HepG2 (cell line): ENCODE measurements around the gene NDE1. TPM values are rescaled to one million over a fixed set of nuclear protein-coding genes. Genes with fewer than 3 reads are reported as not detected.

Experiments used
- ATAC-seq: fragments of 200-7000 bp; cut with Tn5 transposase; 3 replicates; pipeline ENCODE4 v1.9.1; 2020; ENCODE audit warnings: mild to moderate bottlenecking, moderate library complexity
- BruUV-seq: library from RNA; stranded (reverse); fragments of 400-500 nt; replicated peaks from 2 replicates; lab custom pipeline; 2021; lab: Mats Ljungman, UMichigan
- CTCF ChIA-PET: fragments of 300-600 bp; formaldehyde crosslinking; extraction: SDS; loops from one replicate; lab custom pipeline; 2021; ENCODE audit warnings: low total read pairs, inconsistent platforms, low intra/inter-chr PET ratio; lab: Yijun Ruan, JAX
- POLR2A ChIA-PET: fragments of 350-600 bp; sonication (Branson Sonifier 250); formaldehyde crosslinking; loops from one replicate; lab custom pipeline; 2020; ENCODE audit warnings: antibody characterized with exemption, inconsistent platforms; lab: Yijun Ruan, JAX
- DNase-seq: peaks from one replicate; pipeline ENCODE4 v3.0.0-alpha.2; 2015; ENCODE audit warnings: low spot score
- FAIRE-seq: peaks from 3 replicates; lab custom pipeline; 2011; peaks lifted over from hg19 to GRCh38; lab: Jason Lieb, UNC
- H2AFZ ChIP-seq: one replicate; pipeline ENCODE4 v1.6.1; 2011; ENCODE audit warnings: low read length, inconsistent platforms
- H3K27ac ChIP-seq: fragments of 300-600 bp; 3 replicates; pipeline ENCODE4 v1.8.0; 2011; ENCODE audit warnings: mixed run types, mild to moderate bottlenecking, mixed read lengths, low read length, inconsistent platforms; ENCODE audit not compliant: insufficient read depth; ENCODE audit errors: extremely low read length
- H3K27me3 ChIP-seq, 2 experiments: fragments of 200-600 bp in 1 of 2; 2 replicates in 1 of 2; 3 replicates in 1 of 2; pipeline versions ENCODE4 v1.6.0 to v1.8.0; 2011; ENCODE audit warnings: low read length in 2 of 2, mild to moderate bottlenecking in 2 of 2, moderate library complexity in 2 of 2, inconsistent platforms in 1 of 2; ENCODE audit not compliant: insufficient read depth in 2 of 2, control insufficient read depth in 1 of 2
- H3K36me3 ChIP-seq, 2 experiments: fragments of 200-600 bp in 1 of 2; replicated peaks in 1 of 2; 2 replicates in 1 of 2; 3 replicates in 1 of 2; pipeline versions ENCODE4 v1.5.1 to v1.8.0; 2011; ENCODE audit warnings: low read length in 2 of 2, inconsistent platforms in 1 of 2; ENCODE audit not compliant: insufficient read depth in 2 of 2, control insufficient read depth in 1 of 2
- H3K4me1 ChIP-seq: 2 replicates; pipeline ENCODE4 v1.5.1; 2012; ENCODE audit warnings: low read length, inconsistent platforms; ENCODE audit not compliant: insufficient read depth
- H3K4me2 ChIP-seq: 2 replicates; pipeline ENCODE4 v1.6.0; 2011; ENCODE audit warnings: low read depth, low read length, inconsistent platforms
- H3K4me3 ChIP-seq, 3 experiments: fragments of 200-600 bp in 1 of 3; sonication (generic), shearing (Covaris generic) in 1 of 3; replicated peaks in 1 of 3; 2 replicates each; pipeline ENCODE4 v1.5.1; 2011 to 2016; ENCODE audit warnings: low read length in 3 of 3, inconsistent platforms in 2 of 3, low read depth in 2 of 3, mild to moderate bottlenecking in 2 of 3, control low read depth in 1 of 3, mixed read lengths in 1 of 3; ENCODE audit not compliant: insufficient read depth in 1 of 3
- H3K79me2 ChIP-seq: one replicate; pipeline ENCODE4 v1.6.1; 2011; ENCODE audit warnings: low read length, inconsistent platforms; ENCODE audit not compliant: insufficient read depth
- H3K9ac ChIP-seq: 2 replicates; pipeline ENCODE4 v1.6.0; 2011; ENCODE audit warnings: mild to moderate bottlenecking, low read depth, low read length, inconsistent platforms; ENCODE audit not compliant: insufficient read depth
- H3K9me3 ChIP-seq: 2 replicates; pipeline ENCODE4 v1.5.1; 2012; ENCODE audit warnings: mild to moderate bottlenecking, low read length
- H4K20me1 ChIP-seq: 2 replicates; pipeline ENCODE4 v1.6.0; 2011; ENCODE audit warnings: inconsistent platforms, mild to moderate bottlenecking, low read length, moderate library complexity; ENCODE audit not compliant: insufficient read depth
- CEBPB ChIP-seq: IDR thresholded peaks from 2 replicates; pipeline ENCODE4 v1.6.1; 2011; ENCODE audit warnings: low read depth, low read length, improper control_type of control experiment, borderline replicate concordance
- DNMT1 ChIP-seq: sonication (generic); formaldehyde crosslinking; IDR thresholded peaks from 2 replicates; pipeline ENCODE4 v1.5.1; 2020; ENCODE audit warnings: mild to moderate bottlenecking, missing genetic modification reagents
- DPF2 ChIP-seq: sonication (generic); formaldehyde crosslinking; IDR thresholded peaks from 2 replicates; pipeline ENCODE4 v1.4.0; 2020; ENCODE audit warnings: mild to moderate bottlenecking, low read depth, missing genetic modification reagents, borderline replicate concordance
- EHMT2 ChIP-seq: fragments of 200-600 bp; sonication (generic); IDR thresholded peaks from 2 replicates; pipeline ENCODE4 v1.7.0; 2017; ENCODE audit warnings: antibody characterized with exemption, low read depth, low read length, borderline replicate concordance
- GLI4 ChIP-seq: sonication (generic); formaldehyde crosslinking; IDR thresholded peaks from 2 replicates; pipeline ENCODE4 v1.5.1; 2020; ENCODE audit warnings: missing genetic modification reagents, mild to moderate bottlenecking, moderate library complexity, borderline replicate concordance
- IKZF1 ChIP-seq: fragments of 450-650 bp; IDR thresholded peaks from 2 replicates; pipeline ENCODE4 v1.7.1; 2016
- JDP2 ChIP-seq: sonication (generic); formaldehyde crosslinking; IDR thresholded peaks from 2 replicates; pipeline ENCODE4 v1.8.1; 2022; ENCODE audit warnings: missing genetic modification reagents, borderline replicate concordance
- MAF1 ChIP-seq: sonication (generic); formaldehyde crosslinking; IDR thresholded peaks from 2 replicates; pipeline ENCODE4 v1.5.0; 2020; ENCODE audit warnings: missing genetic modification reagents, borderline replicate concordance
- MED1 ChIP-seq: sonication (generic); formaldehyde crosslinking; IDR thresholded peaks from 2 replicates; pipeline ENCODE4 v1.4.0; 2020; ENCODE audit warnings: missing genetic modification reagents
- NR0B2 ChIP-seq: sonication (generic); formaldehyde crosslinking; IDR thresholded peaks from 2 replicates; pipeline ENCODE4 v1.4.0; 2020; ENCODE audit warnings: mild to moderate bottlenecking, missing genetic modification reagents
- RFX5 ChIP-seq: IDR thresholded peaks from 2 replicates; pipeline ENCODE4 v1.6.1; 2011; ENCODE audit warnings: low read depth, low read length, improper control_type of control experiment
- SATB2 ChIP-seq: sonication (generic); formaldehyde crosslinking; IDR thresholded peaks from 2 replicates; pipeline ENCODE4 v1.5.0; 2020; ENCODE audit warnings: missing genetic modification reagents
- THRA ChIP-seq: sonication (generic); formaldehyde crosslinking; IDR thresholded peaks from 2 replicates; pipeline ENCODE4 v1.4.0; 2020; ENCODE audit warnings: missing genetic modification reagents, borderline replicate concordance
- ZMAT3 ChIP-seq: sonication (generic); formaldehyde crosslinking; conservative IDR thresholded peaks from 2 replicates; pipeline ENCODE4 v1.7.0; 2021; ENCODE audit warnings: missing genetic modification reagents
- ZNF18 ChIP-seq: sonication (generic); formaldehyde crosslinking; IDR thresholded peaks from 2 replicates; pipeline ENCODE4 v1.8.0; 2022; ENCODE audit warnings: mild to moderate bottlenecking, missing genetic modification reagents; ENCODE audit not compliant: insufficient replicate concordance
- ZNF232 ChIP-seq: sonication (generic); formaldehyde crosslinking; IDR thresholded peaks from 2 replicates; pipeline ENCODE4 v1.4.0; 2020; ENCODE audit warnings: missing genetic modification reagents, borderline replicate concordance
- ZNF513 ChIP-seq: sonication (generic); formaldehyde crosslinking; conservative IDR thresholded peaks from 2 replicates; pipeline ENCODE4 v1.5.0; 2020; ENCODE audit warnings: missing genetic modification reagents
- ZNF598 ChIP-seq: sonication (generic); formaldehyde crosslinking; IDR thresholded peaks from 2 replicates; pipeline ENCODE4 v1.5.1; 2020; ENCODE audit warnings: mild to moderate bottlenecking, missing genetic modification reagents, borderline replicate concordance
- ZNF724P ChIP-seq: sonication (generic); formaldehyde crosslinking; IDR thresholded peaks from 2 replicates; pipeline ENCODE4 v1.8.0; 2022; ENCODE audit warnings: missing genetic modification reagents, borderline replicate concordance
- WGBS: methylation state at CpG from one replicate; pipeline ENCODE4 v1.1.6; 2017; ENCODE audit warnings: low lambda C conversion rate; 5-methylcytosine and 5-hydroxymethylcytosine counted together
- in situ Hi-C: cut with HindIII; loops from 2 replicates; pipeline ENCODE4 v1.10.0; 2017; ENCODE audit warnings: low pct_unique_long_range_greater_than_20kb; ENCODE audit not compliant: extremely low pct_ligation_motif_present
- intact Hi-C: fragments of 100-400 bp; cut with micrococcal nuclease; formaldehyde crosslinking; loops from one replicate; pipeline ENCODE4 v1.10.0; 2022; ENCODE audit not compliant: unreplicated experiment
- polyA plus RNA-seq, 8 experiments: library from polyadenylated mRNA; depleted of rRNA in 3 of 8; stranded (reverse) in 7 of 8; unstranded in 1 of 8; fragments of >200 nt; fragmentation: Illumina TruSeq in 4 of 8; extraction: Trizol in 4 of 8; gene quantifications; 2 replicates each; pipeline versions ENCODE4 v1.2.1 to v1.2.3, GENCODE V29; 2011 to 2016; ENCODE audit warnings: low read depth in 4 of 8, missing spikeins in 1 of 8, mixed read lengths in 1 of 8; ENCODE audit not compliant: insufficient read depth in 1 of 8
- total RNA-seq, 5 experiments: library from RNA; depleted of rRNA; stranded (reverse); fragments of >200 nt; fragmentation: Illumina TruSeq; extraction: Trizol; gene quantifications; 2 replicates each; pipeline ENCODE4 v1.2.3, GENCODE V29; 2016; ENCODE audit warnings: low read depth in 1 of 5

Gene NDE1
- total and polyA plus RNA-seq, 2 of the 13 experiments (the other 11 are each of a cell fraction or from before 2014, with no cell fraction given): 40.9 to 72.5 TPM

GRCh38 chr16:15672514-15673167 lies 22.6 kb downstream of the NDE1 start:
- peaks cover 17% of the 10 kb centered on the region for H3K79me2 ChIP-seq
- H3K36me3 ChIP-seq: peaks cover 48 to 58% of the 10 kb centered on the region in 2 experiments
- H3K4me3 ChIP-seq: peak overlapping the region in 2 of 3 experiments; percentile 7 to 37; a peak in 4 of 6 replicates
- peak; percentile 100 for DNase-seq
- H3K4me1 ChIP-seq: peaks cover 53% of the 10 kb centered on the region
- ChIA-PET CTCF (no interaction called here), POLR2A (interaction anchor here (1.1 to 4.8 kb wide), 7 partner anchors 9 to 96 kb away, joined by 3 to 53 read pairs (median 8); partner anchors contain the start of gene MARF1)
- H4K20me1 ChIP-seq: no peaks in the 10 kb centered on the region
- peak overlapping the region; percentile 70 for H3K4me2 ChIP-seq
- no peaks in the 10 kb centered on the region for H3K27me3 ChIP-seq
- WGBS: 13% methylated on average over 20 of the region's 20 CpGs
- H3K9me3 ChIP-seq: no peaks in the 10 kb centered on the region
- TSS peak; percentile 99 for BruUV-seq
- intact Hi-C loops: loop anchor here (1.0 to 2.0 kb wide), 3 partner anchors 10 to 29 kb away; partner anchors contain the start of genes MARF1 and NDE1
- FAIRE-seq: peak; percentile 98
- ATAC-seq: peak; percentile 97
- peak overlapping the region; percentile 64 for H3K9ac ChIP-seq
- in situ Hi-C loops: no loop called here
- peak overlapping the region; percentile 78 for H3K27ac ChIP-seq
- H2AFZ ChIP-seq: no peak overlapping the region
- TF ChIP-seq JDP2 (CRISPR knock-in tag) (no peak), IKZF1 (no peak), DNMT1 (CRISPR knock-in tag) (no peak; the same call in 1 of the 2 replicates), MAF1 (CRISPR knock-in tag) (no peak), ZNF724P (no peak; the same call in 1 of the 2 replicates), EHMT2 (no peak), MED1 (CRISPR knock-in tag) (peak; percentile 100), CEBPB (peak; percentile 100), DPF2 (CRISPR knock-in tag) (peak; percentile 99), RFX5 (no peak), ZNF513 (CRISPR knock-in tag) (no peak), ZNF18 (CRISPR knock-in tag) (peak; percentile 95), ZNF232 (CRISPR knock-in tag) (peak; percentile 94; the same call in 1 of the 2 replicates), GLI4 (no peak; the same call in 1 of the 2 replicates), ZNF598 (CRISPR knock-in tag) (peak; percentile 94; the same call in 1 of the 2 replicates), ZMAT3 (CRISPR knock-in tag) (peak; percentile 84; the same call in 1 of the 2 replicates), NR0B2 (CRISPR knock-in tag) (peak; percentile 84; the same call in 1 of the 2 replicates), SATB2 (0 out of 2 replicates have a peak, but pooled peaks have one; percentile 20), THRA (peak; percentile 97)
